ENCODE measurements around the gene CRPPA.

GRCh38 chr7:16419126-16419525 is 2.2 kb downstream of the CRPPA start:
- TF ChIP-seq SIN3A (IDR thresholded peaks at IDR 0.05; ENCODE audit: borderline replicate concordance, insufficient read depth, low read depth, low read length): no peak
- TF ChIP-seq, protein P1, sequence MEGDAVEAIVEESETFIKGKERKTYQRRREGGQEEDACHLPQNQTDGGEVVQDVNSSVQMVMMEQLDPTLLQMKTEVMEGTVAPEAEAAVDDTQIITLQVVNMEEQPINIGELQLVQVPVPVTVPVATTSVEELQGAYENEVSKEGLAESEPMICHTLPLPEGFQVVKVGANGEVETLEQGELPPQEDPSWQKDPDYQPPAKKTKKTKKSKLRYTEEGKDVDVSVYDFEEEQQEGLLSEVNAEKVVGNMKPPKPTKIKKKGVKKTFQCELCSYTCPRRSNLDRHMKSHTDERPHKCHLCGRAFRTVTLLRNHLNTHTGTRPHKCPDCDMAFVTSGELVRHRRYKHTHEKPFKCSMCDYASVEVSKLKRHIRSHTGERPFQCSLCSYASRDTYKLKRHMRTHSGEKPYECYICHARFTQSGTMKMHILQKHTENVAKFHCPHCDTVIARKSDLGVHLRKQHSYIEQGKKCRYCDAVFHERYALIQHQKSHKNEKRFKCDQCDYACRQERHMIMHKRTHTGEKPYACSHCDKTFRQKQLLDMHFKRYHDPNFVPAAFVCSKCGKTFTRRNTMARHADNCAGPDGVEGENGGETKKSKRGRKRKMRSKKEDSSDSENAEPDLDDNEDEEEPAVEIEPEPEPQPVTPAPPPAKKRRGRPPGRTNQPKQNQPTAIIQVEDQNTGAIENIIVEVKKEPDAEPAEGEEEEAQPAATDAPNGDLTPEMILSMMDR (IDR thresholded peaks at IDR 0.05): no peak
- TF ChIP-seq REST (IDR thresholded peaks at IDR 0.05; ENCODE audit: insufficient read depth in 1 of 2, low read depth in 2 of 2, low read length in 1 of 2): no peak
- no peak for TF ChIP-seq POLR2AphosphoS5 (IDR thresholded peaks at IDR 0.05; ENCODE audit: low read depth, low read length)
